ENCODE data around the gene CLDN6. TPM values are rescaled to one million over a fixed set of nuclear protein-coding genes. Genes with fewer than 3 reads are reported as not detected.

Gene CLDN6
- total and polyA plus RNA-seq, 9 of the 15 experiments (the other 6 are each of a cell fraction or from before 2014, with no cell fraction given): 0.22 to 0.75 (median 0.38) TPM; not detected in 3

DNA sequence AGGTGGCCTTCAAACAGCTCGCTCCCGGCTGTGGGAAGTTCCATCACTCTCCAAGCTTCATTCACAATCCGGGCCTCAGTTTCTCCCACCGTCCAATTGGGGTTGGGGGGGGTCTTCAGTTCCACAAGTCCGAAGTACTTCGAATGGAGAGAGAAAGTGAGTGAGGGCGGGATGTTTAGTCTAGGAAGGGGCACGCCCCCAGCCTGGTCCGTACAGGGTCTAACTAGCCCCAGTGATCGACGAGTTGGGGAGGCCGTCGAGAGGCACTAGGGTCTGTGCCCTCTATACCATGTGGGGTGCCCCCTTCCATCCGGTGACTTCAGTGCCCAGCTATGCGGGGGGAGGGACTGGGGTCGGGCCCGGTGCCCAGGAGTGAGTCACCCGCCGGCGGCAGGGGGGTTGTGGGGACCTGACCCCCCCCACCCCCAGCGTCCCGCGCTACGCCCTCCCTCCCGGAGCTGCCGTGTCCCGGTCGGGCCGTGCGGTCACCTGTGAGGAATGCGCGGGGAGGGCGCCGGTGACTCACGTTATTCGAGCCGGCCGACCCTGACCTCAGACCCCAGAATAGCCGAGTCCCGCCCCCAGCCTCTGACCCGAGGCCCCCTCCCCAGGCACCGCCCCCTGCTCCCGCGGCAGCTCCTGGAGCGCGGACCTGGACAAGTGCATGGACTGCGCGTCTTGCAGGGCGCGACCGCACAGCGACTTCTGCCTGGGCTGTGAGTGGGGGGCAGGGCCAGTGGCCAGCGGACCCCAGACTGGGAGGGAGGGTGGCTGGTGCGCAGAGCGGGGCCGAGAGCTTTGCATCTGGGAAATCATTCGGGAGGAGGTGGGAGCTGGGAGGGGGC, 2.8 kb upstream of the CLDN6 start (continued):
- TF ChIP-seq, protein P1, sequence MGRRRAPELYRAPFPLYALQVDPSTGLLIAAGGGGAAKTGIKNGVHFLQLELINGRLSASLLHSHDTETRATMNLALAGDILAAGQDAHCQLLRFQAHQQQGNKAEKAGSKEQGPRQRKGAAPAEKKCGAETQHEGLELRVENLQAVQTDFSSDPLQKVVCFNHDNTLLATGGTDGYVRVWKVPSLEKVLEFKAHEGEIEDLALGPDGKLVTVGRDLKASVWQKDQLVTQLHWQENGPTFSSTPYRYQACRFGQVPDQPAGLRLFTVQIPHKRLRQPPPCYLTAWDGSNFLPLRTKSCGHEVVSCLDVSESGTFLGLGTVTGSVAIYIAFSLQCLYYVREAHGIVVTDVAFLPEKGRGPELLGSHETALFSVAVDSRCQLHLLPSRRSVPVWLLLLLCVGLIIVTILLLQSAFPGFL (CRISPR knock-in tag; IDR thresholded peaks at IDR 0.05): no peak
- TF ChIP-seq, protein P2, sequence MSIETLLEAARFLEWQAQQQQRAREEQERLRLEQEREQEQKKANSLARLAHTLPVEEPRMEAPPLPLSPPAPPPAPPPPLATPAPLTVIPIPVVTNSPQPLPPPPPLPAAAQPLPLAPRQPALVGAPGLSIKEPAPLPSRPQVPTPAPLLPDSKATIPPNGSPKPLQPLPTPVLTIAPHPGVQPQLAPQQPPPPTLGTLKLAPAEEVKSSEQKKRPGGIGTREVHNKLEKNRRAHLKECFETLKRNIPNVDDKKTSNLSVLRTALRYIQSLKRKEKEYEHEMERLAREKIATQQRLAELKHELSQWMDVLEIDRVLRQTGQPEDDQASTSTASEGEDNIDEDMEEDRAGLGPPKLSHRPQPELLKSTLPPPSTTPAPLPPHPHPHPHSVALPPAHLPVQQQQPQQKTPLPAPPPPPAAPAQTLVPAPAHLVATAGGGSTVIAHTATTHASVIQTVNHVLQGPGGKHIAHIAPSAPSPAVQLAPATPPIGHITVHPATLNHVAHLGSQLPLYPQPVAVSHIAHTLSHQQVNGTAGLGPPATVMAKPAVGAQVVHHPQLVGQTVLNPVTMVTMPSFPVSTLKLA (conservative IDR thresholded peaks at IDR 0.05): peak; percentile 48 to 61; a peak in 3 of 4 replicates
- TF ChIP-seq SRSF1 (IDR thresholded peaks at IDR 0.05; ENCODE audit: low read depth, low read length) (no peak), U2AF2 (optimal IDR thresholded peaks at IDR 0.05; ENCODE audit: low read depth, low read length) (no peak), ELF2 (CRISPR knock-in tag; IDR thresholded peaks at IDR 0.05) (no peak), BRF1 (IDR thresholded peaks at IDR 0.05; ENCODE audit: borderline replicate concordance, extremely low read depth, insufficient read length) (no peak), NR3C1 (CRISPR knock-in tag; IDR thresholded peaks at IDR 0.05) (no peak), CBFA2T2 (conservative IDR thresholded peaks at IDR 0.05) (no peak), TGIF2 (CRISPR knock-in tag; IDR thresholded peaks at IDR 0.05) (no peak), ZBTB17 (CRISPR knock-in tag; IDR thresholded peaks at IDR 0.05) (0 out of 2 replicates have a peak, but pooled peaks have one; percentile 4), BCL6 (CRISPR knock-in tag; IDR thresholded peaks at IDR 0.05) (no peak), ZNF384 (IDR thresholded peaks at IDR 0.05; ENCODE audit: low read depth, low read length) (no peak), TFAM (CRISPR knock-in tag; conservative IDR thresholded peaks at IDR 0.05) (no peak), MAFF (IDR thresholded peaks at IDR 0.05; ENCODE audit: low read length) (no peak), ZNF140 (CRISPR knock-in tag; IDR thresholded peaks at IDR 0.05) (no peak), SOX6 (IDR thresholded peaks at IDR 0.05) (no peak), TAF15 (IDR thresholded peaks at IDR 0.05; ENCODE audit: low read depth, low read length) (no peak), ZNF3 (CRISPR knock-in tag; IDR thresholded peaks at IDR 0.05) (no peak), LARP7 (IDR thresholded peaks at IDR 0.05) (no peak), SIX5 (IDR thresholded peaks at IDR 0.05; ENCODE audit: borderline replicate concordance in 1 of 2, insufficient read depth in 1 of 2, low read depth in 1 of 2, low read length in 2 of 2) (no peak), HOXB6 (CRISPR knock-in tag; IDR thresholded peaks at IDR 0.05; ENCODE audit: borderline replicate concordance) (no peak), CCNT2 (IDR thresholded peaks at IDR 0.05; ENCODE audit: borderline replicate concordance, extremely low read depth, insufficient read length, low read depth, low read length) (peak; percentile 48), HDAC3 (IDR thresholded peaks at IDR 0.05; ENCODE audit: borderline replicate concordance, partially characterized antibody) (no peak), YBX1 (IDR thresholded peaks at IDR 0.05) (no peak), RAD51 (IDR thresholded peaks at IDR 0.05; ENCODE audit: borderline replicate concordance, low read depth) (0 out of 2 replicates have a peak, but pooled peaks have one; percentile 29)
- TF ChIP-seq, protein P3, sequence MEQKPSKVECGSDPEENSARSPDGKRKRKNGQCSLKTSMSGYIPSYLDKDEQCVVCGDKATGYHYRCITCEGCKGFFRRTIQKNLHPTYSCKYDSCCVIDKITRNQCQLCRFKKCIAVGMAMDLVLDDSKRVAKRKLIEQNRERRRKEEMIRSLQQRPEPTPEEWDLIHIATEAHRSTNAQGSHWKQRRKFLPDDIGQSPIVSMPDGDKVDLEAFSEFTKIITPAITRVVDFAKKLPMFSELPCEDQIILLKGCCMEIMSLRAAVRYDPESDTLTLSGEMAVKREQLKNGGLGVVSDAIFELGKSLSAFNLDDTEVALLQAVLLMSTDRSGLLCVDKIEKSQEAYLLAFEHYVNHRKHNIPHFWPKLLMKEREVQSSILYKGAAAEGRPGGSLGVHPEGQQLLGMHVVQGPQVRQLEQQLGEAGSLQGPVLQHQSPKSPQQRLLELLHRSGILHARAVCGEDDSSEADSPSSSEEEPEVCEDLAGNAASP (IDR thresholded peaks at IDR 0.05): no peak

All from K562 (cell line).